ENCODE results near the gene B4GALT7.

DNA sequence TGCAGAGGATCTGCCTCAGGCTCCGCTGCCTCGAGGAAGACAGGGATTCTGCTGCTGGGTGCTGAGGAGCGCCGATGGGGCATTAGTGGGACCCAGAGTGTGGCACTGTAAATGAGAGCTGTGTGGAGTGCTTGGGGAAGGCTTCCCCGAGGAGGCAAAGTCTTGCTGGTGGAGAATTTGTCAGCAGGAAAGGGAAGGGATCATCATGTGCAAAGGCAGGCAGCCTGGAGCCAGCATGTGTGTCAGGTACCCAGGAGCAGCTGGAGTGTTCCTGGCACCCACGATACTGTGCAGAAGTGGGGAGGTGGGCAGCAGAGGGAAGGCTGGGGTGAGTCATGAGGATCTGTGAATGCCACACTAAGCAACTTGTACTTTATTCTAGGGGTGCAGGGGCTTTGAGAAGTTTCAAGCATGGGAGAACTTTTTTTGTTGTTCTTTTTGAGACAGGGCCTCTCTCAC, 12.3 kb downstream of the B4GALT7 start:
- TF ChIP-seq, protein P1, sequence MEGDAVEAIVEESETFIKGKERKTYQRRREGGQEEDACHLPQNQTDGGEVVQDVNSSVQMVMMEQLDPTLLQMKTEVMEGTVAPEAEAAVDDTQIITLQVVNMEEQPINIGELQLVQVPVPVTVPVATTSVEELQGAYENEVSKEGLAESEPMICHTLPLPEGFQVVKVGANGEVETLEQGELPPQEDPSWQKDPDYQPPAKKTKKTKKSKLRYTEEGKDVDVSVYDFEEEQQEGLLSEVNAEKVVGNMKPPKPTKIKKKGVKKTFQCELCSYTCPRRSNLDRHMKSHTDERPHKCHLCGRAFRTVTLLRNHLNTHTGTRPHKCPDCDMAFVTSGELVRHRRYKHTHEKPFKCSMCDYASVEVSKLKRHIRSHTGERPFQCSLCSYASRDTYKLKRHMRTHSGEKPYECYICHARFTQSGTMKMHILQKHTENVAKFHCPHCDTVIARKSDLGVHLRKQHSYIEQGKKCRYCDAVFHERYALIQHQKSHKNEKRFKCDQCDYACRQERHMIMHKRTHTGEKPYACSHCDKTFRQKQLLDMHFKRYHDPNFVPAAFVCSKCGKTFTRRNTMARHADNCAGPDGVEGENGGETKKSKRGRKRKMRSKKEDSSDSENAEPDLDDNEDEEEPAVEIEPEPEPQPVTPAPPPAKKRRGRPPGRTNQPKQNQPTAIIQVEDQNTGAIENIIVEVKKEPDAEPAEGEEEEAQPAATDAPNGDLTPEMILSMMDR (conservative IDR thresholded peaks at IDR 0.05 in 1 of 2, IDR thresholded peaks at IDR 0.05 in 1 of 2; ENCODE audit: extremely low read depth in 1 of 2, insufficient read depth in 1 of 2, low read depth in 1 of 2, low read length in 2 of 2), result no peak
- TF ChIP-seq EZH2 (IDR thresholded peaks at IDR 0.05; ENCODE audit: borderline replicate concordance, low read length), result no peak

Measured in mammary epithelial cell (primary cell).